HEK293 (cell line): ENCODE measurements around the gene RDM1.

Experiments used
- CTCF ChIA-PET: fragments of 350-600 bp; formaldehyde crosslinking; extraction: SDS; loops from one replicate; lab custom pipeline; 2021; ENCODE audit warnings: antibody characterized with exemption; lab: Yijun Ruan, JAX
- POLR2A ChIA-PET: fragments of 300-600 bp; formaldehyde crosslinking; extraction: SDS; loops from one replicate; lab custom pipeline; 2020; ENCODE audit warnings: antibody characterized with exemption, inconsistent platforms; lab: Yijun Ruan, JAX
- H3K27ac ChIP-seq: fragments of 200-500 bp; sonication (Bioruptor generic); 2 replicates; pipeline ENCODE4 v1.5.1; 2014; ENCODE audit warnings: low read depth, low read length, control low read depth, inconsistent platforms; ENCODE audit errors: extremely low read depth
- H3K36me3 ChIP-seq, 2 experiments: fragments of 200-500 bp in 1 of 2; sonication (Bioruptor generic) in 1 of 2; 1 replicate in 1 of 2; 2 replicates in 1 of 2; pipeline ENCODE4 v1.5.1; 2014 to 2017; ENCODE audit warnings: inconsistent platforms in 2 of 2, low read length in 2 of 2; ENCODE audit not compliant: control insufficient read depth in 2 of 2, insufficient read depth in 1 of 2
- H3K4me1 ChIP-seq: fragments of 200-500 bp; sonication (Bioruptor generic); 2 replicates; pipeline ENCODE4 v1.5.1; 2014; ENCODE audit warnings: mild to moderate bottlenecking, low read length, inconsistent platforms; ENCODE audit not compliant: control insufficient read depth, insufficient read depth
- H3K4me3 ChIP-seq: 2 replicates; pipeline ENCODE4 v1.5.1; 2011; ENCODE audit warnings: low read depth, mild to moderate bottlenecking, control low read depth, low read length, moderate library complexity
- H3K9me3 ChIP-seq: fragments of 200-500 bp; sonication (Bioruptor generic); 2 replicates; pipeline ENCODE4 v1.5.1; 2014; ENCODE audit warnings: low read depth, low read length, inconsistent platforms; ENCODE audit not compliant: control insufficient read depth, insufficient read depth
- FEZF1 ChIP-seq: fragments of 450-650 bp; formaldehyde crosslinking; IDR thresholded peaks from 2 replicates; pipeline ENCODE4 v1.5.1; 2016; ENCODE audit warnings: missing biosample characterization, missing genetic modification characterization
- HOXD13 ChIP-seq: sonication (generic); formaldehyde crosslinking; IDR thresholded peaks from 2 replicates; pipeline ENCODE4 v1.8.0; 2022; ENCODE audit warnings: missing genetic modification reagents, borderline replicate concordance
- YY1 ChIP-seq: fragments of 450-650 bp; formaldehyde crosslinking; IDR thresholded peaks from 2 replicates; pipeline ENCODE4 v1.5.1; 2018; ENCODE audit warnings: missing biosample characterization, missing genetic modification characterization
- ZBTB17 ChIP-seq: fragments of 450-650 bp; formaldehyde crosslinking; IDR thresholded peaks from 2 replicates; pipeline ENCODE4 v1.5.1; 2016; ENCODE audit warnings: missing biosample characterization, missing genetic modification characterization
- ZBTB21 ChIP-seq: fragments of 450-650 bp; formaldehyde crosslinking; IDR thresholded peaks from 2 replicates; pipeline ENCODE4 v1.5.1; 2017; ENCODE audit warnings: missing biosample characterization, missing genetic modification characterization
- ZNF121 ChIP-seq: fragments of 450-650 bp; formaldehyde crosslinking; IDR thresholded peaks from 2 replicates; pipeline ENCODE4 v1.5.1; 2016; ENCODE audit warnings: missing biosample characterization, missing genetic modification characterization
- ZNF16 ChIP-seq: fragments of 450-650 bp; formaldehyde crosslinking; IDR thresholded peaks from 2 replicates; pipeline ENCODE4 v1.5.1; 2016; ENCODE audit warnings: low read depth, missing biosample characterization, missing genetic modification characterization
- ZNF311 ChIP-seq: fragments of 450-650 bp; formaldehyde crosslinking; IDR thresholded peaks from 2 replicates; pipeline ENCODE4 v1.5.1; 2017; ENCODE audit warnings: missing biosample characterization, missing genetic modification characterization, borderline replicate concordance
- ZNF354C ChIP-seq: fragments of 450-650 bp; formaldehyde crosslinking; IDR thresholded peaks from 2 replicates; pipeline ENCODE4 v1.5.1; 2016; ENCODE audit warnings: missing biosample characterization, missing genetic modification characterization, low read depth, borderline replicate concordance
- ZNF510 ChIP-seq: fragments of 450-650 bp; formaldehyde crosslinking; IDR thresholded peaks from 2 replicates; pipeline ENCODE4 v1.5.1; 2018; ENCODE audit warnings: mild to moderate bottlenecking, missing genetic modification characterization, missing biosample characterization; ENCODE audit not compliant: insufficient replicate concordance
- ZNF530 ChIP-seq: fragments of 450-650 bp; formaldehyde crosslinking; IDR thresholded peaks from 2 replicates; pipeline ENCODE4 v1.5.1; 2016; ENCODE audit warnings: low read depth, missing biosample characterization, missing genetic modification characterization
- ZNF549 ChIP-seq: fragments of 450-650 bp; IDR thresholded peaks from 2 replicates; pipeline ENCODE4 v1.5.1; 2018; ENCODE audit warnings: missing biosample characterization, missing genetic modification characterization, mild to moderate bottlenecking, inconsistent platforms, moderate library complexity
- ZNF558 ChIP-seq: fragments of 450-650 bp; formaldehyde crosslinking; IDR thresholded peaks from 2 replicates; pipeline ENCODE4 v1.5.1; 2016; ENCODE audit warnings: missing biosample characterization, missing genetic modification characterization
- ZNF830 ChIP-seq: fragments of 450-650 bp; IDR thresholded peaks from 2 replicates; pipeline ENCODE4 v1.5.0; 2018; ENCODE audit warnings: missing biosample characterization, missing genetic modification characterization, low read depth, mild to moderate bottlenecking, moderate library complexity
- TF ChIP-seq, protein P1 (sequence below): fragments of 450-650 bp; formaldehyde crosslinking; IDR thresholded peaks from 2 replicates; pipeline ENCODE4 v1.5.1; 2017; ENCODE audit warnings: missing biosample characterization, missing genetic modification characterization
- TF ChIP-seq, protein P2 (sequence below): fragments of 450-650 bp; formaldehyde crosslinking; IDR thresholded peaks from 2 replicates; pipeline ENCODE4 v1.5.1; 2016; ENCODE audit warnings: missing biosample characterization, missing genetic modification characterization

Gene RDM1

DNA sequence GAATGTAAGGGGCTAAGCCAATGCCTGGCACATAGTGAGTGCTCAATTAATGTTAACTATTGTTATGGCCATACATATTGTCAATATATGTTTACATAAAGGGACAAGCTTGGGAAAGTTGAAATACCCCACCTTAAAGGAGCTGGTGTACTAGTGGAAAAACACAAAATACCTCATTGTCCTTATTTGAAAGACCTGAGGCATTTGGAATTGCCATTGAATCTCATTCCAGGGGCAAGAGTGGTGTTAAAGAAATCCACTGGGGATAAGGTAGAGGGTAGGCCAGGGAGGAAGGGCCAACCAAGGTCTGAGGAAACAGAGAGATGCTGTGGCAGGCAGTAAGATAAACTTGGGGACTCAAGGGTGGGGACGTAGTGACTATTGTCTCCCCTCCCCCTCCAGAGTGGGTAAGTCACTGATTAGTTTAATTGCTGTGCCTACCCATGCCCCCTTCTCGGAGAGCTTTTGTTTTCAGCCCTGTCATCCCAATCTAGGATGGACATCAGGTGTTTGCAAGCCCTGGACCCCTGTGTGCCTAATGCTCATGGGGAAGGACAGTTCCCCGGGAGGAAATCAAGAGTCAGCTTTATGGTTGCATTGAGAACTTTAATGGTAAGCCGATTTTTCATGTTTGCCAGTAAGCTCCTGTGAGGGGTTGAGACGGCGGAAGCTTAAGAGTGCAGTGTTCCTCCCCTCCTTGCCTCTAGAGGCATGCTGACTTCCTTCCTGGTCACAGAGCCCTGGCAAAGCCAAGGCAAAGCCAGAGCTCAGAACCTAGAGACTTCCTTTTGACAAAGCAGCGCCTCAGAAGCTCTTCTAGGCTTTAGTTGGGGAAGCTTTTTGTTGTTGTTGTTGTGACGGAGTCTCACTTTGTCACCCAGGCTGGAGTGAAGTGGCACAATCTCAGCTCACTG, 59.4 kb downstream of the RDM1 start (continued):
- TF ChIP-seq ZNF16 (tag by site-specific recombination) = no peak

DNA sequence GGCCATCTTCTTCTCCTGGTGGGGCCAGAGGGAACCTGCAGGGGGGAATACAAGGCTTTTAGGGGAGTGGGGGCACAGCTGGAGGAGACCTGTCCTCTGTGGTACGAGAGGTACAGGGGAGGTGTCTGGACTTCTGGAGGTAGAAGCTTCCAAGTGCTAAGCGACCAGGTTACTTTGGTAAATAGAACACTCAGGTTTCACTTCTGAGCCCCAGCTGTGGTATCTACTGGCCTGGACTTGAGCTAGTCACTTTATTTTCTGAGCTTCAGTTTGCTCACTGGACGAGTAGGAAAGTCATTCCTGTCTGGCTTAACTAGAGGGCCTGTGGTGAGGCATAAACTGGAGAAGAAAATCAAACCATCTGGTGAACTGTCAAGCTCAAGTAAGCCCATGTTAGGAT, 61.8 kb downstream of the RDM1 start, which contains the start of gene HEATR9:
Gene HEATR9 (minus strand): TSS at position 155 of the 400 bp plus-strand sequence. CDS start 149 bp downstream, at position 6.
- TF ChIP-seq ZNF311 (tag by site-specific recombination) (no peak), ZNF510 (tag by site-specific recombination) (no peak), ZNF530 (tag by site-specific recombination) (no peak), ZBTB17 (tag by site-specific recombination) (no peak), FEZF1 (tag by site-specific recombination) (no peak), ZBTB21 (no peak), ZNF549 (tag by site-specific recombination) (no peak), ZNF354C (tag by site-specific recombination) (no peak), ZNF830 (tag by site-specific recombination) (no peak), HOXD13 (CRISPR knock-in tag) (no peak), YY1 (tag by site-specific recombination) (no peak), ZNF121 (no peak), ZNF558 (no peak)
- TF ChIP-seq, protein P1, sequence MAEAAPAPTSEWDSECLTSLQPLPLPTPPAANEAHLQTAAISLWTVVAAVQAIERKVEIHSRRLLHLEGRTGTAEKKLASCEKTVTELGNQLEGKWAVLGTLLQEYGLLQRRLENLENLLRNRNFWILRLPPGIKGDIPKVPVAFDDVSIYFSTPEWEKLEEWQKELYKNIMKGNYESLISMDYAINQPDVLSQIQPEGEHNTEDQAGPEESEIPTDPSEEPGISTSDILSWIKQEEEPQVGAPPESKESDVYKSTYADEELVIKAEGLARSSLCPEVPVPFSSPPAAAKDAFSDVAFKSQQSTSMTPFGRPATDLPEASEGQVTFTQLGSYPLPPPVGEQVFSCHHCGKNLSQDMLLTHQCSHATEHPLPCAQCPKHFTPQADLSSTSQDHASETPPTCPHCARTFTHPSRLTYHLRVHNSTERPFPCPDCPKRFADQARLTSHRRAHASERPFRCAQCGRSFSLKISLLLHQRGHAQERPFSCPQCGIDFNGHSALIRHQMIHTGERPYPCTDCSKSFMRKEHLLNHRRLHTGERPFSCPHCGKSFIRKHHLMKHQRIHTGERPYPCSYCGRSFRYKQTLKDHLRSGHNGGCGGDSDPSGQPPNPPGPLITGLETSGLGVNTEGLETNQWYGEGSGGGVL (tag by site-specific recombination) = no peak
- TF ChIP-seq, protein P2, sequence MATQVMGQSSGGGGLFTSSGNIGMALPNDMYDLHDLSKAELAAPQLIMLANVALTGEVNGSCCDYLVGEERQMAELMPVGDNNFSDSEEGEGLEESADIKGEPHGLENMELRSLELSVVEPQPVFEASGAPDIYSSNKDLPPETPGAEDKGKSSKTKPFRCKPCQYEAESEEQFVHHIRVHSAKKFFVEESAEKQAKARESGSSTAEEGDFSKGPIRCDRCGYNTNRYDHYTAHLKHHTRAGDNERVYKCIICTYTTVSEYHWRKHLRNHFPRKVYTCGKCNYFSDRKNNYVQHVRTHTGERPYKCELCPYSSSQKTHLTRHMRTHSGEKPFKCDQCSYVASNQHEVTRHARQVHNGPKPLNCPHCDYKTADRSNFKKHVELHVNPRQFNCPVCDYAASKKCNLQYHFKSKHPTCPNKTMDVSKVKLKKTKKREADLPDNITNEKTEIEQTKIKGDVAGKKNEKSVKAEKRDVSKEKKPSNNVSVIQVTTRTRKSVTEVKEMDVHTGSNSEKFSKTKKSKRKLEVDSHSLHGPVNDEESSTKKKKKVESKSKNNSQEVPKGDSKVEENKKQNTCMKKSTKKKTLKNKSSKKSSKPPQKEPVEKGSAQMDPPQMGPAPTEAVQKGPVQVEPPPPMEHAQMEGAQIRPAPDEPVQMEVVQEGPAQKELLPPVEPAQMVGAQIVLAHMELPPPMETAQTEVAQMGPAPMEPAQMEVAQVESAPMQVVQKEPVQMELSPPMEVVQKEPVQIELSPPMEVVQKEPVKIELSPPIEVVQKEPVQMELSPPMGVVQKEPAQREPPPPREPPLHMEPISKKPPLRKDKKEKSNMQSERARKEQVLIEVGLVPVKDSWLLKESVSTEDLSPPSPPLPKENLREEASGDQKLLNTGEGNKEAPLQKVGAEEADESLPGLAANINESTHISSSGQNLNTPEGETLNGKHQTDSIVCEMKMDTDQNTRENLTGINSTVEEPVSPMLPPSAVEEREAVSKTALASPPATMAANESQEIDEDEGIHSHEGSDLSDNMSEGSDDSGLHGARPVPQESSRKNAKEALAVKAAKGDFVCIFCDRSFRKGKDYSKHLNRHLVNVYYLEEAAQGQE (tag by site-specific recombination) = no peak
- TF ChIP-seq, all 188 proteins: peak for 0
- no peaks in the 10 kb centered on the region for H3K9me3 ChIP-seq
- H3K4me3 ChIP-seq = no peak within 1 kb of the TSS
- no peak within 1 kb of the TSS for H3K27ac ChIP-seq
- ChIA-PET CTCF (interaction anchor here (0.6 to 1.5 kb wide), 2 partner anchors 19 to 1098 kb away, joined by 4 to 6 read pairs; no protein-coding TSS in a partner anchor), POLR2A (no interaction called here)
- H3K36me3 ChIP-seq = peaks cover 0 to 8% of the 10 kb centered on the region in 2 experiments; a peak in 1 of 3 replicates
- no peaks in the 10 kb centered on the region for H3K4me1 ChIP-seq
